AG09319 (cell line): Measurements from ENCODE around the gene PDE3A.
"Not testable (repeated sequence)": the region's sequence is repeated elsewhere in the genome, so short reads cannot be mapped to it uniquely, and the experiment has no call there.

Source experiments
- DNase-seq: peaks from one replicate; pipeline ENCODE4 v3.0.0-alpha.2; 2010; ENCODE audit warnings: low read depth; ENCODE audit errors: extremely low read depth
- CTCF ChIP-seq: IDR thresholded peaks from 2 replicates; pipeline ENCODE4 v1.5.1; 2011; ENCODE audit warnings: low read depth, mild to moderate bottlenecking, inconsistent platforms, low read length, moderate library complexity

The PDE3A gene

GRCh38 chr12:20368114-20368650 is at the start of gene PDE3A:
TSS of gene PDE3A (plus strand) at chr12:20368537. CDS start at chr12:20369285, 748 bp downstream.
- TF ChIP-seq CTCF: peak; percentile 11
- DNase-seq: no peak

GRCh38 chr12:20319366-20319765 is 49.0 kb upstream of the PDE3A start:
- no peak for DNase-seq
- TF ChIP-seq CTCF: no peak

GRCh38 chr12:20320552-20320951 is 47.8 kb upstream of the PDE3A start:
- TF ChIP-seq CTCF: no peak
- DNase-seq: no peak

GRCh38 chr12:20330826-20331505 is 37.4 kb upstream of the PDE3A start:
- not testable (repeated sequence) for DNase-seq

- no peak for TF ChIP-seq CTCF
Observed at GRCh38 chr12:20339060-20339459, 29.3 kb upstream of the PDE3A start.

GRCh38 chr12:20342111-20342510 is 26.2 kb upstream of the PDE3A start:
- no peak for DNase-seq
- no peak for TF ChIP-seq CTCF

More at GRCh38 chr12:20339060-20339459, 29.3 kb upstream of the PDE3A start:
- no peak for DNase-seq

- DNase-seq: no peak
- TF ChIP-seq CTCF: no peak
Observed at GRCh38 chr12:20345866-20346265, 22.5 kb upstream of the PDE3A start.

- no peak for DNase-seq
- no peak for TF ChIP-seq CTCF
Observed at GRCh38 chr12:20350026-20350425, 18.3 kb upstream of the PDE3A start.
